Activated CD4-positive, alpha-beta T cell treated with anti-CD3 and anti-CD28 coated beads, Interleukin-2, amount 10 ng/mL, durations not matched to agents 7 days and 5 days (primary cell): ENCODE measurements around the gene CLDN22. TPM values are rescaled to one million over a fixed set of nuclear protein-coding genes. Genes with fewer than 3 reads are reported as not detected.

ENCODE experiments used
- CTCF ChIA-PET: fragments of 350-600 bp; sonication (Branson Sonifier 250); formaldehyde crosslinking; loops from one replicate; lab custom pipeline; 2021; ENCODE audit warnings: antibody characterized with exemption; lab: Charles Lee
- POLR2A ChIA-PET: fragments of 350-600 bp; sonication (Branson Sonifier 250); formaldehyde crosslinking; loops from one replicate; lab custom pipeline; 2021; ENCODE audit warnings: antibody characterized with exemption; lab: Charles Lee
- DNase-seq: peaks from one replicate; pipeline ENCODE4 v3.0.0-alpha.2; 2020
- H3K27ac Mint-ChIP-seq: one replicate; pipeline ENCODE4 v1.8.0; 2021; ENCODE audit warnings: mild to moderate bottlenecking, moderate library complexity, mixed read lengths
- H3K27me3 Mint-ChIP-seq: one replicate; pipeline ENCODE4 v1.8.0; 2021; ENCODE audit warnings: mixed read lengths
- H3K36me3 Mint-ChIP-seq: one replicate; pipeline ENCODE4 v1.8.0; 2021; ENCODE audit warnings: low read depth, mixed read lengths
- H3K4me1 Mint-ChIP-seq: one replicate; pipeline ENCODE4 v1.8.0; 2021; ENCODE audit warnings: mixed read lengths
- H3K4me3 Mint-ChIP-seq: one replicate; pipeline ENCODE4 v1.8.0; 2021; ENCODE audit warnings: mild to moderate bottlenecking, moderate library complexity, mixed read lengths
- H3K9me3 Mint-ChIP-seq: one replicate; pipeline ENCODE4 v1.8.0; 2021; ENCODE audit warnings: mixed read lengths
- total RNA-seq, 2 experiments: library from RNA; stranded (reverse); gene quantifications; one replicate each; pipeline ENCODE4 v1.2.3, GENCODE V29; 2021

The CLDN22 gene
- total RNA-seq, 2 experiments from 2014 or later: not detected

- no peaks in the 10 kb centered on the region for H3K36me3 Mint-ChIP-seq
- H3K27ac Mint-ChIP-seq: no peak overlapping the region
- DNase-seq: no peak
- POLR2A ChIA-PET: no interaction called here
- H3K4me3 Mint-ChIP-seq: no peak overlapping the region
- no peaks in the 10 kb centered on the region for H3K4me1 Mint-ChIP-seq
- CTCF ChIA-PET: no interaction called here
- H3K9me3 Mint-ChIP-seq: no peaks in the 10 kb centered on the region
- peaks cover 20% of the 10 kb centered on the region for H3K27me3 Mint-ChIP-seq
Observed at GRCh38 chr4:183342541-183343533, 22.8 kb upstream of the CLDN22 start.

DNA sequence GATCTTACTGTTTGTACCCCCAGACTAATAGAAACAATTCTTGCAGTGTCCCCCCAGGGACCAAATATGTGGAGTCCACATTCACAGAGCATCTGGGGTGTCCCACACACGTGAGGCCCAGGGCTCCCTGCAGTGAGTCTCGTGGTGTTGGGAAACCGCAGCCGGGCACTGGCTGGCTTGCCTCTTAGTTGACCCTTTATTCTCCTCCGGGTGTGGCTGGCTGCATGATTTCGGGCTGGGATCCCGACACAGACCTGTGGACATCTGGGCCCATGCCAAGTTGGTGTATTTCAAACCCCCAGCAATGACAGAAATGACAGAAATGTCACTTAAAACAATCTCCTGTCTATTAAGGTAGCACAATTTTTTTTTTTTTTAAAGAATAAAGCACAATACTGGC is 17.8 kb upstream of the CLDN22 start:
- H3K27me3 Mint-ChIP-seq: peaks cover 15% of the 10 kb centered on the region
- peaks cover 4% of the 10 kb centered on the region for H3K4me1 Mint-ChIP-seq
- no peaks in the 10 kb centered on the region for H3K36me3 Mint-ChIP-seq
- no peaks in the 10 kb centered on the region for H3K9me3 Mint-ChIP-seq
- DNase-seq: no peak
- POLR2A ChIA-PET: no interaction called here
- no peak overlapping the region for H3K4me3 Mint-ChIP-seq
- H3K27ac Mint-ChIP-seq: no peak overlapping the region
- CTCF ChIA-PET: interaction anchor here (1.0 kb wide), 1 partner anchor 12 kb away, joined by 3 read pairs; no protein-coding TSS in a partner anchor

- Mint-ChIP-seq H3K27ac (no peak overlapping the region), H3K4me3 (no peak overlapping the region), H3K4me1 (peaks cover 4% of the 10 kb centered on the region), H3K27me3 (peaks cover 15% of the 10 kb centered on the region), H3K9me3 (no peaks in the 10 kb centered on the region), H3K36me3 (no peaks in the 10 kb centered on the region)
- POLR2A ChIA-PET: no interaction called here
- DNase-seq: no peak
- CTCF ChIA-PET: no interaction called here
Observed at GRCh38 chr4:183337349-183337748, 17.3 kb upstream of the CLDN22 start.

GRCh38 chr4:183335369-183335940 is 15.4 kb upstream of the CLDN22 start:
- Mint-ChIP-seq H3K4me1 (peaks cover 4% of the 10 kb centered on the region), H3K4me3 (no peak overlapping the region), H3K9me3 (no peaks in the 10 kb centered on the region), H3K27ac (no peak overlapping the region), H3K27me3 (peaks cover 8% of the 10 kb centered on the region), H3K36me3 (no peaks in the 10 kb centered on the region)
- CTCF ChIA-PET: no interaction called here
- POLR2A ChIA-PET: no interaction called here
- DNase-seq: no peak

GRCh38 chr4:183333983-183334382 is 13.9 kb upstream of the CLDN22 start:
- Mint-ChIP-seq H3K4me3 (no peak overlapping the region), H3K4me1 (peaks cover 4% of the 10 kb centered on the region), H3K27ac (no peak overlapping the region), H3K36me3 (no peaks in the 10 kb centered on the region), H3K27me3 (peaks cover 5% of the 10 kb centered on the region), H3K9me3 (no peaks in the 10 kb centered on the region)
- POLR2A ChIA-PET: no interaction called here
- DNase-seq: no peak
- CTCF ChIA-PET: no interaction called here

DNA sequence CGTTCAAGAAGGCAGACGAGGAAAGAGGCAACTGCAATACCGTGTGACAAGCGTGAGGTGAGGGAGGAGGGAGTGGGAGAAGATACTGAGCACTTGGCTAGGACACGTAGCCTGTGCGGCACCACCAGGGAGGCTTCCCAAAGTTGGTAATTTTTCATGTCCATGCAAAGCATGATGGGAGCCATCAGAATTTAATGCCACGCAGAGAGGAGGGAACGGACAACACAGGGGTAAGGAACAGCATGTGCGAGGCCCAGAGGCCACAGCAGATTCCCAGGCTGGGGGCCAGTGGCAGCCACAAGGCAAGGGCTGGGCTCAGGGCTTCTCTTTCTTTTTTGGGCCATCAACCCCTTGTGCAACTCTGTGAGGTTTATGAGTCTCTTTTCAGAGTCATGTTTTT is 13.1 kb upstream of the CLDN22 start:
- Mint-ChIP-seq H3K4me1 (peaks cover 4% of the 10 kb centered on the region), H3K27me3 (peaks cover 5% of the 10 kb centered on the region), H3K27ac (no peak overlapping the region), H3K36me3 (no peaks in the 10 kb centered on the region), H3K9me3 (no peaks in the 10 kb centered on the region), H3K4me3 (no peak overlapping the region)
- DNase-seq: no peak
- ChIA-PET CTCF (no interaction called here), POLR2A (no interaction called here)

GRCh38 chr4:183332447-183332846 is 12.4 kb upstream of the CLDN22 start:
- no peak overlapping the region for H3K27ac Mint-ChIP-seq
- H3K4me1 Mint-ChIP-seq: peaks cover 4% of the 10 kb centered on the region
- ChIA-PET CTCF (no interaction called here), POLR2A (no interaction called here)
- DNase-seq: no peak
- no peaks in the 10 kb centered on the region for H3K36me3 Mint-ChIP-seq
- H3K4me3 Mint-ChIP-seq: no peak overlapping the region
- H3K9me3 Mint-ChIP-seq: no peaks in the 10 kb centered on the region
- peaks cover 5% of the 10 kb centered on the region for H3K27me3 Mint-ChIP-seq

DNA sequence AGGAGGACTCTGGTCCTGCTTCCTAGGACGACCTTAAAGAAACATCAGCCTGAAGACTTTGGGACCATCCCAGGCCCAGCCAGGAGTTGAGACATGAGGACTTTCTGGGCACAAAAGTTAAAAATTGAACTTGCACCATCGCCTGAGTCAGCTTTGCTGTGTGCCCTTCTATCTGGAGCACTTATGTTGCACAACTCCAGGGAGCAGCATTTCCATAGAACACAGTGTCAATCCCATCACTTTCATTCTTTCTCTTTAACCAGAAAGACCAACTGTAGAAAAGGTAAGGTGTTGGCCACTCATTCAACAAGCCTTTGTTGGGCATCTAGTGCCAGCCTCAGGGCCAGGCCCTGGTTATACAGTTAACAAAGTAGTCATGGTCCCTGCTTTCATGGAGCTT is 10.8 kb upstream of the CLDN22 start:
- ChIA-PET POLR2A (no interaction called here), CTCF (interaction anchor here (0.8 to 1.0 kb wide), 2 partner anchors 8 to 16 kb away, joined by 3 read pairs; partner anchors contain the start of gene CLDN24)
- Mint-ChIP-seq H3K9me3 (no peaks in the 10 kb centered on the region), H3K27ac (no peak overlapping the region), H3K4me3 (no peak overlapping the region), H3K4me1 (peaks cover 4% of the 10 kb centered on the region), H3K27me3 (peaks cover 5% of the 10 kb centered on the region), H3K36me3 (no peaks in the 10 kb centered on the region)
- no peak for DNase-seq

DNA sequence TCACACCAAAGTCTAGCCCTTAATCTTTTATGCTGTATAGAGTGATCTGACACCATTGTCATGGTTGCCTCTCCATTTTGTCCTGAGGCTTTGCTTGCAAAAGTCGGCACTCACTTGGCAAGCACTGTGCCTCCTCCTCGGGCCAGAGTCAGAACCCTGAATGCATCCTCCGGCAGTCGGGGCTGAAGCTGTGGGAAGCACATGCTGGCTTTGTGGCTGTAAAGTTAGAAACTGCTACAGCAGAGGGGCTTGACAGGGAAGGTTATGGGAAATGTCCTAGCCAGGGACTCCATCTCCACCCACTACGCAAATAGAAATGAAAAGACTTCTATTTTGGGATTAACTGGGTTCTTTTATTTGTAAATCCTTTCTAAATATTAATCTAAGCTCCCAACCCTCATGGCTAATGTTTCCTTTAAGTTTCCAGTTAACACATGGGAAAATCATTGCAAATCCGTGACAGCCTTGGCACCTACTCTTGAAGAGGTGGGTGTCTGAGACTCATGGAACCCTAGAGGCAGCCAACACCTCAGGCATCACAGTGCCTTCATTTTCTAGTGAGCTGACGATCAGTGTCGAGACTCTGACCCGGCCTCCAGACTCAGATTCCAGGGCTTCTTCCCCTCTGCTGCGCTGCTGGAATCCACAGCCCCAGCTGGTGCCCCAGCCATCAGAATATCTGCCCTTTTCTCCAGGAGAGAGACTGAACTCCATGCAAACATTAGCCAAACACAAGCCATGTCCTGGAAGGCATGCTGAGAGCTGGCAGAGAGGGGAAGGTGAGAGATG is 10.1 kb upstream of the CLDN22 start:
- Mint-ChIP-seq H3K36me3 (no peaks in the 10 kb centered on the region), H3K9me3 (no peaks in the 10 kb centered on the region), H3K27me3 (no peaks in the 10 kb centered on the region), H3K27ac (no peak overlapping the region), H3K4me1 (no peaks in the 10 kb centered on the region), H3K4me3 (no peak overlapping the region)
- POLR2A ChIA-PET: no interaction called here
- no peak for DNase-seq
- CTCF ChIA-PET: no interaction called here

DNA sequence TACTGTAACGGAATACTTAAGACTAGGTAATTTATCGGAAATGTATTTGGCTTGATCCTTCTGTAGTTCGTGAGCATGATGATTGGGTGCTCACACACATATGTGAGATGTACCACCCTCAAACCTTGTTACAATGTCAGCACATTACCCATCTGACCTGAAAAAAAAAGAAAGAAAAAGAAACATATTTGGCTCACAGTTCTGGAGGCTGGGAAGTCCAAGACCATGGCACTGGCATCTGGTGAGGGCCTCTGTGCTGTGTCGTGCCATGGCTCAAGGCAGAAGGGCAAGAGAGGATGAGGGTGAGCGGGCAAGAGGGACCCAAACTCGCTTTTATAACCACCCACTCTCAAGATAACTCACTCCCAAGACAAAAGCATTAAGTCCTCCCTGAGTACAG is 9.2 kb upstream of the CLDN22 start:
- H3K9me3 Mint-ChIP-seq: no peaks in the 10 kb centered on the region
- H3K36me3 Mint-ChIP-seq: no peaks in the 10 kb centered on the region
- ChIA-PET CTCF (no interaction called here), POLR2A (no interaction called here)
- H3K27me3 Mint-ChIP-seq: no peaks in the 10 kb centered on the region
- H3K27ac Mint-ChIP-seq: no peak overlapping the region
- H3K4me1 Mint-ChIP-seq: no peaks in the 10 kb centered on the region
- no peak for DNase-seq
- no peak overlapping the region for H3K4me3 Mint-ChIP-seq

GRCh38 chr4:183328832-183329231 is 8.8 kb upstream of the CLDN22 start:
- Mint-ChIP-seq H3K27me3 (no peaks in the 10 kb centered on the region), H3K36me3 (no peaks in the 10 kb centered on the region), H3K4me1 (no peaks in the 10 kb centered on the region), H3K27ac (no peak overlapping the region), H3K9me3 (no peaks in the 10 kb centered on the region), H3K4me3 (no peak overlapping the region)
- no peak for DNase-seq
- ChIA-PET CTCF (no interaction called here), POLR2A (no interaction called here)

DNA sequence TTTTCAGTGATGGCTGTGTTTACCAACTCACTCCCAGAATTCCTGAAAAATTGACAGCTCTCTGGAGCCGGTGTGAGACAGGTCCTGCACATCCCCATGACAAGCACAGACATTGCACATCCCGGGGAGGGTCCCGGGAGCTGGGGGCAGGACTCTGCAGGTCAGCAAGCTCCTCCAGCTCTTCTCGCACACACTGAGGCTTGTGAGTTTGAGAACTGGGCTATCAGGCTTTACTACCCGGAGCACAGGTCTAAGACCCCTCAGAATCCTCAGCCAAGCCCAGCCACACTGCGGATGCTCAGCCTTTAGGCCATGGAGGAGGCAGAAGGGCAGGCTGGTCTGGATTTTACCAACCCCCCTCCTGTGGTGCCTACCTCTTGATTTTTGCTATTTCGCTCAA is 7.8 kb upstream of the CLDN22 start:
- no peak for DNase-seq
- H3K9me3 Mint-ChIP-seq: no peaks in the 10 kb centered on the region
- H3K27ac Mint-ChIP-seq: no peak overlapping the region
- no peak overlapping the region for H3K4me3 Mint-ChIP-seq
- POLR2A ChIA-PET: no interaction called here
- no peaks in the 10 kb centered on the region for H3K27me3 Mint-ChIP-seq
- no peaks in the 10 kb centered on the region for H3K4me1 Mint-ChIP-seq
- CTCF ChIA-PET: no interaction called here
- no peaks in the 10 kb centered on the region for H3K36me3 Mint-ChIP-seq

DNA sequence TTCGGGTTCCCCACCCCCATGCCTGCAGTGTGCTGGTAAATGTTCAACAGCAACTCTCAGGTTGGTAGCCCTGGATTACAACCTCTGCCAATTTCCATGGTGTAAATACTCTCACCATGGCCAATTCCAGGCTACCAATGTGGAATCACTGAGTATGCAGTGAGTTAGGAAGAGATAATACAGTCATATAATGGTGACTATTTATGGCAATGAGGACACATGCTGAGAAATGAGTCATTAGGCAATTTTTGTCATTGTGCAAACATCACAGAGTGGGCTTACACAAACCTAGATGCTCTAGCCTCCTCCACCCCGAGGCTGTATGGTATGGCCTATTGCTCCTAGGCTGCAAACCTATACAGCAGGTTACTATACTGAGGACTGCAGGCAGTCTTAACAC is 6.8 kb upstream of the CLDN22 start:
- DNase-seq: no peak
- CTCF ChIA-PET: no interaction called here
- Mint-ChIP-seq H3K9me3 (no peaks in the 10 kb centered on the region), H3K4me1 (peaks cover 4% of the 10 kb centered on the region), H3K4me3 (no peak overlapping the region), H3K27me3 (no peaks in the 10 kb centered on the region), H3K36me3 (no peaks in the 10 kb centered on the region), H3K27ac (no peak overlapping the region)
- POLR2A ChIA-PET: no interaction called here
